Caco-2 (cell line): ENCODE measurements around the gene PACC1. TPM values are rescaled to one million over a fixed set of nuclear protein-coding genes. Genes with fewer than 3 reads are reported as not detected.

Source experiments
- BruUV-seq: library from RNA; stranded (reverse); fragments of 400-500 nt; replicated peaks from 2 replicates; lab custom pipeline; 2021; lab: Mats Ljungman, UMichigan
- CTCF ChIA-PET: fragments of 300-600 bp; sonication (Branson Sonifier 250); formaldehyde crosslinking; loops from one replicate; lab custom pipeline; 2022; ENCODE audit warnings: antibody characterized with exemption; lab: Charles Lee
- POLR2A ChIA-PET: fragments of 300-600 bp; sonication (Branson Sonifier 250); formaldehyde crosslinking; loops from one replicate; lab custom pipeline; 2022; ENCODE audit warnings: antibody characterized with exemption; lab: Charles Lee
- DNase-seq, 2 experiments: peaks; one replicate each; pipeline versions ENCODE4 v3.0.0 to v3.0.0-alpha.2; 2020 to 2022
- H3K27me3 ChIP-seq: replicated peaks from 2 replicates; pipeline ENCODE4 v1.6.0; 2011; ENCODE audit warnings: low read length; ENCODE audit not compliant: control insufficient read depth, insufficient read depth
- H3K36me3 ChIP-seq: 2 replicates; pipeline ENCODE4 v1.5.1; 2011; ENCODE audit warnings: low read length; ENCODE audit not compliant: control insufficient read depth, insufficient read depth
- H3K4me1 ChIP-seq: fragments of 250-450 bp; sonication (Bioruptor Pico); 2 replicates; pipeline ENCODE4 v1.5.1; 2020; ENCODE audit warnings: mild to moderate bottlenecking
- H3K4me3 ChIP-seq: 2 replicates; pipeline ENCODE4 v1.5.1; 2011; ENCODE audit warnings: low read depth, mild to moderate bottlenecking, control low read depth, low read length
- H3K9me3 ChIP-seq: fragments of 250-450 bp; sonication (Bioruptor Pico); 2 replicates; pipeline ENCODE4 v1.5.1; 2020; ENCODE audit warnings: mild to moderate bottlenecking, moderate library complexity
- H3K27ac Mint-ChIP-seq: one replicate; pipeline ENCODE4 v1.8.0; 2022; ENCODE audit warnings: mixed read lengths; ENCODE audit not compliant: unreplicated experiment
- H3K27me3 Mint-ChIP-seq: one replicate; pipeline ENCODE4 v1.8.0; 2022; ENCODE audit warnings: mixed read lengths; ENCODE audit not compliant: insufficient read depth, unreplicated experiment
- H3K36me3 Mint-ChIP-seq: one replicate; pipeline ENCODE4 v1.8.0; 2022; ENCODE audit warnings: mild to moderate bottlenecking, mixed read lengths; ENCODE audit not compliant: insufficient read depth, unreplicated experiment
- H3K4me1 Mint-ChIP-seq: one replicate; pipeline ENCODE4 v1.8.0; 2022; ENCODE audit warnings: low read depth, mixed read lengths; ENCODE audit not compliant: unreplicated experiment
- H3K4me3 Mint-ChIP-seq: one replicate; pipeline ENCODE4 v1.8.0; 2022; ENCODE audit warnings: mild to moderate bottlenecking, moderate library complexity, mixed read lengths; ENCODE audit not compliant: unreplicated experiment
- H3K9me3 Mint-ChIP-seq: one replicate; pipeline ENCODE4 v1.8.0; 2022; ENCODE audit warnings: mixed read lengths; ENCODE audit not compliant: unreplicated experiment
- CTCF ChIP-seq, 2 experiments: fragments of 200-600 bp in 1 of 2; IDR thresholded peaks; 1 replicate in 1 of 2; 2 replicates in 1 of 2; pipeline versions ENCODE4 v1.5.1 to v1.8.0; 2011 to 2022; ENCODE audit warnings: antibody characterized with exemption in 1 of 2, control low read depth in 1 of 2, inconsistent platforms in 1 of 2, low read depth in 1 of 2, low read length in 1 of 2, mild to moderate bottlenecking in 1 of 2, moderate library complexity in 1 of 2; ENCODE audit not compliant: insufficient read depth in 1 of 2, severe bottlenecking in 1 of 2, unreplicated experiment in 1 of 2
- intact Hi-C: fragments of 100-400 bp; cut with micrococcal nuclease; formaldehyde crosslinking; loops from one replicate; pipeline ENCODE4 v1.10.0; 2022; ENCODE audit not compliant: unreplicated experiment
- total RNA-seq: library from RNA; stranded (reverse); gene quantifications from 2 replicates; pipeline ENCODE4 v1.2.3, GENCODE V29; 2022

PACC1 gene
- total RNA-seq, 1 experiment from 2014 or later, result 15.6 TPM

GRCh38 chr1:212442408-212442807 is 27.7 kb upstream of the PACC1 start:
- H3K27ac Mint-ChIP-seq, result no peak overlapping the region

GRCh38 chr1:212440419-212440818 is 25.7 kb upstream of the PACC1 start:
- H3K9me3 ChIP-seq, result no peaks in the 10 kb centered on the region; the same call in 1 of the 2 replicates
- Mint-ChIP-seq H3K27ac (no peak overlapping the region), H3K4me3 (no peak overlapping the region), H3K4me1 (peaks cover 6% of the 10 kb centered on the region), H3K27me3 (no peaks in the 10 kb centered on the region), H3K36me3 (peaks cover 4% of the 10 kb centered on the region), H3K9me3 (no peaks in the 10 kb centered on the region)
- no peak overlapping the region for H3K4me3 ChIP-seq
- ChIA-PET CTCF (no interaction called here), POLR2A (no interaction called here)
- no peaks in the 10 kb centered on the region for H3K27me3 ChIP-seq
- BruUV-seq, result no TSS peak
- intact Hi-C loops, result no loop called here
- no peaks in the 10 kb centered on the region for H3K4me1 ChIP-seq
- DNase-seq, result no peak
- no peak for TF ChIP-seq CTCF (IDR thresholded peaks at IDR 0.05; ENCODE audit: insufficient read depth in 1 of 2, low read depth in 1 of 2, low read length in 1 of 2, severe bottlenecking in 1 of 2, unreplicated experiment in 1 of 2)
- no peaks in the 10 kb centered on the region; the same call in 1 of the 2 replicates for H3K36me3 ChIP-seq

More at GRCh38 chr1:212442408-212442807, 27.7 kb upstream of the PACC1 start:
- Histone ChIP-seq H3K27me3 (no peaks in the 10 kb centered on the region), H3K4me3 (no peak overlapping the region), H3K9me3 (no peaks in the 10 kb centered on the region; the same call in 1 of the 2 replicates), H3K4me1 (no peaks in the 10 kb centered on the region), H3K36me3 (no peaks in the 10 kb centered on the region; the same call in 1 of the 2 replicates)
- ChIA-PET POLR2A (no interaction called here), CTCF (no interaction called here)
- H3K4me3 Mint-ChIP-seq, result no peak overlapping the region
- intact Hi-C loops, result no loop called here
- TF ChIP-seq CTCF (IDR thresholded peaks at IDR 0.05; ENCODE audit: insufficient read depth in 1 of 2, low read depth in 1 of 2, low read length in 1 of 2, severe bottlenecking in 1 of 2, unreplicated experiment in 1 of 2), result no peak
- H3K27me3 Mint-ChIP-seq, result no peaks in the 10 kb centered on the region
- DNase-seq, result no peak
- H3K36me3 Mint-ChIP-seq, result peaks cover 14% of the 10 kb centered on the region
- BruUV-seq, result no TSS peak
- no peaks in the 10 kb centered on the region for H3K4me1 Mint-ChIP-seq
- H3K9me3 Mint-ChIP-seq, result no peaks in the 10 kb centered on the region

GRCh38 chr1:212438831-212439237 is 24.1 kb upstream of the PACC1 start:
- intact Hi-C loops, result no loop called here
- Histone ChIP-seq H3K4me3 (no peak overlapping the region), H3K27me3 (no peaks in the 10 kb centered on the region), H3K4me1 (no peaks in the 10 kb centered on the region), H3K36me3 (no peaks in the 10 kb centered on the region), H3K9me3 (no peaks in the 10 kb centered on the region)
- BruUV-seq, result no TSS peak
- ChIA-PET POLR2A (no interaction called here), CTCF (no interaction called here)
- Mint-ChIP-seq H3K36me3 (peaks cover 4% of the 10 kb centered on the region), H3K27me3 (no peaks in the 10 kb centered on the region), H3K27ac (no peak overlapping the region), H3K4me1 (peaks cover 8% of the 10 kb centered on the region), H3K9me3 (no peaks in the 10 kb centered on the region), H3K4me3 (no peak overlapping the region)
- TF ChIP-seq CTCF (IDR thresholded peaks at IDR 0.05; ENCODE audit: insufficient read depth in 1 of 2, low read depth in 1 of 2, low read length in 1 of 2, severe bottlenecking in 1 of 2, unreplicated experiment in 1 of 2), result no peak
- no peak for DNase-seq
